A549 (cell line): Measurements from ENCODE around the gene SETD3.

Experiments
- BHLHE40 ChIP-seq: IDR thresholded peaks from 2 replicates; pipeline ENCODE4 v1.6.1; 2012; ENCODE audit warnings: low read depth, low read length, inconsistent platforms
- CTCF ChIP-seq: fragments of >200 bp; sonication (Bioruptor Twin); formaldehyde crosslinking; IDR thresholded peaks from 3 replicates; pipeline ENCODE4 v1.5.1; 2016
- HEYL ChIP-seq: fragments of 250-450 bp; sonication (Bioruptor Pico); IDR thresholded peaks from 2 replicates; pipeline ENCODE4 v1.8.0; 2021; ENCODE audit warnings: mild to moderate bottlenecking, moderate library complexity
- JUN ChIP-seq, 2 experiments: fragments of >200 bp; sonication (Bioruptor Twin); formaldehyde crosslinking; IDR thresholded peaks; 2 replicates in 1 of 2; 3 replicates in 1 of 2; pipeline ENCODE4 v1.6.1; 2016 to 2017
- NFE2L2 ChIP-seq: fragments of 150-350 bp; conservative IDR thresholded peaks from 2 replicates; pipeline ENCODE4 v1.6.1; 2014; ENCODE audit warnings: low read length
- POLR2A ChIP-seq: IDR thresholded peaks from 2 replicates; pipeline ENCODE4 v1.6.1; 2012; ENCODE audit warnings: mild to moderate bottlenecking, low read length
- RAD21 ChIP-seq, 2 experiments: fragments of >200 bp in 1 of 2; sonication (Bioruptor Twin) in 1 of 2; formaldehyde crosslinking in 1 of 2; IDR thresholded peaks in 1 of 2; conservative IDR thresholded peaks in 1 of 2; 2 replicates in 1 of 2; 3 replicates in 1 of 2; pipeline ENCODE4 v1.6.1; 2012 to 2018; ENCODE audit warnings: inconsistent platforms in 1 of 2
- SREBF2 ChIP-seq: fragments of 450-650 bp; IDR thresholded peaks from 2 replicates; pipeline ENCODE4 v1.6.1; 2014; ENCODE audit warnings: mild to moderate bottlenecking, moderate library complexity
- TF ChIP-seq, protein P1 (sequence below): fragments of 200-600 bp; sonication (generic); IDR thresholded peaks from 2 replicates; pipeline ENCODE4 v1.6.1; 2016; ENCODE audit warnings: antibody characterized with exemption, mild to moderate bottlenecking, moderate library complexity
- TF ChIP-seq, protein P2 (sequence below): IDR thresholded peaks from 2 replicates; pipeline ENCODE4 v1.6.1; 2012
- TF ChIP-seq, protein P3 (sequence below): fragments of 150-350 bp; IDR thresholded peaks from 2 replicates; pipeline ENCODE4 v1.6.1; 2014; ENCODE audit warnings: low read depth, mild to moderate bottlenecking, low read length

- TF ChIP-seq JUN (IDR thresholded peaks at IDR 0.05) (no peak), BHLHE40 (no peak), POLR2A (no peak), CTCF (no peak), NFE2L2 (no peak), RAD21 (conservative IDR thresholded peaks at IDR 0.05 in 1 of 2, IDR thresholded peaks at IDR 0.05 in 1 of 2) (no peak), HEYL (no peak), SREBF2 (no peak)
- TF ChIP-seq, protein P1, sequence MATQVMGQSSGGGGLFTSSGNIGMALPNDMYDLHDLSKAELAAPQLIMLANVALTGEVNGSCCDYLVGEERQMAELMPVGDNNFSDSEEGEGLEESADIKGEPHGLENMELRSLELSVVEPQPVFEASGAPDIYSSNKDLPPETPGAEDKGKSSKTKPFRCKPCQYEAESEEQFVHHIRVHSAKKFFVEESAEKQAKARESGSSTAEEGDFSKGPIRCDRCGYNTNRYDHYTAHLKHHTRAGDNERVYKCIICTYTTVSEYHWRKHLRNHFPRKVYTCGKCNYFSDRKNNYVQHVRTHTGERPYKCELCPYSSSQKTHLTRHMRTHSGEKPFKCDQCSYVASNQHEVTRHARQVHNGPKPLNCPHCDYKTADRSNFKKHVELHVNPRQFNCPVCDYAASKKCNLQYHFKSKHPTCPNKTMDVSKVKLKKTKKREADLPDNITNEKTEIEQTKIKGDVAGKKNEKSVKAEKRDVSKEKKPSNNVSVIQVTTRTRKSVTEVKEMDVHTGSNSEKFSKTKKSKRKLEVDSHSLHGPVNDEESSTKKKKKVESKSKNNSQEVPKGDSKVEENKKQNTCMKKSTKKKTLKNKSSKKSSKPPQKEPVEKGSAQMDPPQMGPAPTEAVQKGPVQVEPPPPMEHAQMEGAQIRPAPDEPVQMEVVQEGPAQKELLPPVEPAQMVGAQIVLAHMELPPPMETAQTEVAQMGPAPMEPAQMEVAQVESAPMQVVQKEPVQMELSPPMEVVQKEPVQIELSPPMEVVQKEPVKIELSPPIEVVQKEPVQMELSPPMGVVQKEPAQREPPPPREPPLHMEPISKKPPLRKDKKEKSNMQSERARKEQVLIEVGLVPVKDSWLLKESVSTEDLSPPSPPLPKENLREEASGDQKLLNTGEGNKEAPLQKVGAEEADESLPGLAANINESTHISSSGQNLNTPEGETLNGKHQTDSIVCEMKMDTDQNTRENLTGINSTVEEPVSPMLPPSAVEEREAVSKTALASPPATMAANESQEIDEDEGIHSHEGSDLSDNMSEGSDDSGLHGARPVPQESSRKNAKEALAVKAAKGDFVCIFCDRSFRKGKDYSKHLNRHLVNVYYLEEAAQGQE, result no peak
- TF ChIP-seq, protein P2, sequence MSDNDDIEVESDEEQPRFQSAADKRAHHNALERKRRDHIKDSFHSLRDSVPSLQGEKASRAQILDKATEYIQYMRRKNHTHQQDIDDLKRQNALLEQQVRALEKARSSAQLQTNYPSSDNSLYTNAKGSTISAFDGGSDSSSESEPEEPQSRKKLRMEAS, result no peak
- TF ChIP-seq, protein P3, sequence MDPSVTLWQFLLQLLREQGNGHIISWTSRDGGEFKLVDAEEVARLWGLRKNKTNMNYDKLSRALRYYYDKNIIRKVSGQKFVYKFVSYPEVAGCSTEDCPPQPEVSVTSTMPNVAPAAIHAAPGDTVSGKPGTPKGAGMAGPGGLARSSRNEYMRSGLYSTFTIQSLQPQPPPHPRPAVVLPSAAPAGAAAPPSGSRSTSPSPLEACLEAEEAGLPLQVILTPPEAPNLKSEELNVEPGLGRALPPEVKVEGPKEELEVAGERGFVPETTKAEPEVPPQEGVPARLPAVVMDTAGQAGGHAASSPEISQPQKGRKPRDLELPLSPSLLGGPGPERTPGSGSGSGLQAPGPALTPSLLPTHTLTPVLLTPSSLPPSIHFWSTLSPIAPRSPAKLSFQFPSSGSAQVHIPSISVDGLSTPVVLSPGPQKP, result no peak
Measured at GRCh38 chr14:99424306-99424877, 56.3 kb downstream of the SETD3 start.
